NT2/D1 (cell line): ENCODE data around the gene PLEKHG5.

ENCODE experiments used
- DNase-seq: peaks from one replicate; pipeline ENCODE4 v3.0.0-alpha.2; 2011; ENCODE audit warnings: low read depth, low spot score
- H3K27me3 ChIP-seq: 2 replicates; pipeline ENCODE4 v1.6.0; 2011; ENCODE audit warnings: mild to moderate bottlenecking; ENCODE audit not compliant: insufficient read length, insufficient read depth
- H3K36me3 ChIP-seq: 2 replicates; pipeline ENCODE4 v1.6.1; 2011; ENCODE audit warnings: mild to moderate bottlenecking, low read length, mixed read lengths; ENCODE audit not compliant: insufficient read depth, insufficient read length
- H3K4me1 ChIP-seq: 2 replicates; pipeline ENCODE4 v1.5.1; 2011; ENCODE audit not compliant: insufficient read depth, insufficient read length
- H3K4me3 ChIP-seq: 2 replicates; pipeline ENCODE4 v1.5.1; 2011; ENCODE audit warnings: low read depth; ENCODE audit not compliant: insufficient read length
- H3K9ac ChIP-seq: 2 replicates; pipeline ENCODE4 v1.6.0; 2011; ENCODE audit warnings: low read depth; ENCODE audit not compliant: insufficient read length
- H3K9me3 ChIP-seq: 2 replicates; pipeline ENCODE4 v1.5.1; 2011; ENCODE audit warnings: mild to moderate bottlenecking, low read length; ENCODE audit not compliant: insufficient read depth
- SUZ12 ChIP-seq: IDR thresholded peaks from 2 replicates; pipeline ENCODE4 v1.6.1; 2011; ENCODE audit not compliant: insufficient read length, insufficient read depth; ENCODE audit errors: extremely low read depth
- YY1 ChIP-seq: IDR thresholded peaks from 2 replicates; pipeline ENCODE4 v1.6.1; 2011; ENCODE audit not compliant: insufficient read length, insufficient read depth
- ZNF274 ChIP-seq: IDR thresholded peaks from 2 replicates; pipeline ENCODE4 v1.6.1; 2011; ENCODE audit warnings: mild to moderate bottlenecking, low read depth, low read length

Gene PLEKHG5

GRCh38 chr1:6467744-6468688 lies 23.5 kb downstream of the PLEKHG5 start:
- peaks cover 4% of the 10 kb centered on the region for H3K4me1 ChIP-seq
- no peak overlapping the region for H3K9ac ChIP-seq
- peaks cover 75% of the 10 kb centered on the region for H3K36me3 ChIP-seq
- no peaks in the 10 kb centered on the region for H3K27me3 ChIP-seq
- H3K4me3 ChIP-seq = no peak overlapping the region
- no peak for DNase-seq
- H3K9me3 ChIP-seq = no peaks in the 10 kb centered on the region
- no peak for TF ChIP-seq YY1
- no peak for TF ChIP-seq ZNF274
- no peak for TF ChIP-seq SUZ12

GRCh38 chr1:6467224-6467623 lies 24.2 kb downstream of the PLEKHG5 start:
- Histone ChIP-seq H3K9ac (peak overlapping the region; percentile 1), H3K4me1 (peaks cover 4% of the 10 kb centered on the region), H3K36me3 (peaks cover 75% of the 10 kb centered on the region), H3K9me3 (no peaks in the 10 kb centered on the region), H3K27me3 (no peaks in the 10 kb centered on the region), H3K4me3 (no peak overlapping the region)
- DNase-seq = no peak
- TF ChIP-seq SUZ12 (no peak), ZNF274 (no peak), YY1 (no peak)

GRCh38 chr1:6466751-6467150 lies 24.7 kb downstream of the PLEKHG5 start:
- no peak for DNase-seq
- Histone ChIP-seq H3K9me3 (no peaks in the 10 kb centered on the region), H3K27me3 (no peaks in the 10 kb centered on the region), H3K4me1 (peaks cover 1% of the 10 kb centered on the region), H3K4me3 (no peak overlapping the region), H3K36me3 (peaks cover 75% of the 10 kb centered on the region), H3K9ac (no peak overlapping the region)
- TF ChIP-seq ZNF274 (no peak), YY1 (no peak)

- H3K4me3 ChIP-seq = no peak within 1 kb of the TSS
- DNase-seq = no peak
- peaks cover 77% of the 10 kb centered on the region for H3K36me3 ChIP-seq
- H3K9ac ChIP-seq = no peak within 1 kb of the TSS
- TF ChIP-seq ZNF274 (no peak), SUZ12 (no peak), YY1 (no peak)
- H3K9me3 ChIP-seq = no peaks in the 10 kb centered on the region
- no peaks in the 10 kb centered on the region for H3K27me3 ChIP-seq
- no peaks in the 10 kb centered on the region for H3K4me1 ChIP-seq
Measured at GRCh38 chr1:6466023-6466422, 25.4 kb downstream of the PLEKHG5 start, which contains the start of gene TNFRSF25. TSS of gene TNFRSF25 (minus strand) at chr1:6466173. CDS start at chr1:6466107, 66 bp downstream.

GRCh38 chr1:6465461-6466005 lies 25.9 kb downstream of the PLEKHG5 start:
- H3K9me3 ChIP-seq = no peaks in the 10 kb centered on the region
- peaks cover 78% of the 10 kb centered on the region for H3K36me3 ChIP-seq
- no peaks in the 10 kb centered on the region for H3K27me3 ChIP-seq
- no peak overlapping the region for H3K9ac ChIP-seq
- no peak for TF ChIP-seq SUZ12
- no peak for TF ChIP-seq YY1
- no peak for TF ChIP-seq ZNF274
- DNase-seq = no peak
- H3K4me1 ChIP-seq = peaks cover 4% of the 10 kb centered on the region
- no peak overlapping the region for H3K4me3 ChIP-seq

GRCh38 chr1:6464915-6465314 lies 26.6 kb downstream of the PLEKHG5 start:
- Histone ChIP-seq H3K9me3 (no peaks in the 10 kb centered on the region), H3K36me3 (peaks cover 71% of the 10 kb centered on the region), H3K4me1 (peaks cover 5% of the 10 kb centered on the region), H3K4me3 (no peak overlapping the region), H3K9ac (no peak overlapping the region), H3K27me3 (no peaks in the 10 kb centered on the region)
- no peak for TF ChIP-seq SUZ12
- no peak for TF ChIP-seq YY1
- TF ChIP-seq ZNF274 = no peak
- DNase-seq = no peak

- H3K4me3 ChIP-seq = no peak overlapping the region
- no peaks in the 10 kb centered on the region for H3K9me3 ChIP-seq
- H3K4me1 ChIP-seq = peaks cover 8% of the 10 kb centered on the region
- no peak for TF ChIP-seq YY1
- no peak for TF ChIP-seq ZNF274
- no peak for TF ChIP-seq SUZ12
- no peak overlapping the region for H3K9ac ChIP-seq
- H3K27me3 ChIP-seq = no peaks in the 10 kb centered on the region
- no peak for DNase-seq
- peaks cover 67% of the 10 kb centered on the region for H3K36me3 ChIP-seq
Measured at GRCh38 chr1:6464514-6464836, 27.0 kb downstream of the PLEKHG5 start.
